Stomach (tissue), 9 donors: Measurements from ENCODE around the gene ECM2. TPM values are rescaled to one million over a fixed set of nuclear protein-coding genes. Genes with fewer than 3 reads are reported as not detected.
A peak's percentile ranks its signal among the peaks of the same experiment; 100 is the strongest.

Source experiments
- DNase-seq, 2 donors: peaks; one replicate each; pipeline versions ENCODE4 v3.0.0 to v3.0.0-alpha.2; 2013 to 2019
- H3K27ac ChIP-seq, 5 donors: fragments of 200-600 bp in 4 of 5; sonication (generic) in 4 of 5; one replicate each; pipeline ENCODE4 v1.5.1; 2013 to 2019; ENCODE audit warnings: mild to moderate bottlenecking in 1 of 5, moderate library complexity in 1 of 5
- H3K27me3 ChIP-seq, 3 donors: fragments of 200-600 bp; sonication (generic); one replicate each; pipeline ENCODE4 v1.5.1; 2017 to 2019; ENCODE audit warnings: mixed run types in 1 of 3
- H3K36me3 ChIP-seq, 4 donors: fragments of 200-600 bp; sonication (generic); 1 replicate in 3 of 4; 2 replicates in 1 of 4; pipeline ENCODE4 v1.5.1; 2016 to 2019
- H3K4me1 ChIP-seq, 4 donors: fragments of 200-600 bp; sonication (generic); one replicate each; pipeline ENCODE4 v1.5.1; 2016 to 2019
- H3K4me3 ChIP-seq, 4 donors: fragments of 200-600 bp; sonication (generic) in 3 of 4; one replicate each; pipeline ENCODE4 v1.5.1; 2016 to 2019; ENCODE audit warnings: mild to moderate bottlenecking in 1 of 4
- H3K9me3 ChIP-seq, 4 donors: fragments of 200-600 bp; sonication (generic); one replicate each; pipeline ENCODE4 v1.5.1; 2016 to 2019
- EP300 ChIP-seq: sonication (generic); formaldehyde crosslinking; IDR thresholded peaks from one replicate; pipeline ENCODE4 v1.6.1; 2017; ENCODE audit warnings: antibody characterized with exemption
- POLR2A ChIP-seq, 4 donors: fragments of 450-650 bp; IDR thresholded peaks; one replicate each; pipeline ENCODE4 v1.6.1; 2016; ENCODE audit warnings: antibody characterized with exemption in 4 of 4, control low read depth in 2 of 4, mild to moderate bottlenecking in 1 of 4, moderate library complexity in 1 of 4
- POLR2AphosphoS5 ChIP-seq, 3 donors: sonication (generic); formaldehyde crosslinking; IDR thresholded peaks; one replicate each; pipeline ENCODE4 v1.6.1; 2016; ENCODE audit warnings: antibody characterized with exemption in 3 of 3
- WGBS, 5 donors: extraction: QIAGEN DNeasy Blood & Tissue Kit in 3 of 5; methylation state at CpG; one replicate each; pipeline versions ENCODE4 v1.1.5 to v1.1.7; 2013 to 2018; 5-methylcytosine and 5-hydroxymethylcytosine counted together
- intact Hi-C: fragments of 100-400 bp; cut with DNase I; formaldehyde crosslinking; loops from one replicate; pipeline ENCODE4 v1.15.1; 2023; ENCODE audit warnings: low total_unique reads
- polyA plus RNA-seq, 3 donors: library from polyadenylated mRNA; stranded (reverse); fragments of 200-250 nt; gene quantifications; one replicate each; pipeline ENCODE4 v1.2.3, GENCODE V29; 2013
- total RNA-seq, 5 donors: library from RNA; depleted of rRNA; stranded (reverse); fragments of >200 nt; gene quantifications; one replicate each; pipeline versions ENCODE4 v1.1.0 to v1.2.3, GENCODE V29; 2014 to 2016
- TF ChIP-seq, protein P1 (sequence below), 7 experiments: fragments of 450-650 bp in 4 of 7; fragments of 200-600 bp in 3 of 7; sonication (generic) in 3 of 7; IDR thresholded peaks; one replicate each; pipeline ENCODE4 v1.5.1; 2016 to 2019; ENCODE audit warnings: antibody characterized with exemption in 7 of 7, control low read depth in 2 of 7, mild to moderate bottlenecking in 1 of 7
- donor health status: healthy with polysubstance abuse.
- donor health status: Bipolar disorder and iron deficiency.
- donor health status: healthy.

Gene ECM2
- total and polyA plus RNA-seq, 8 donors = 0.14 to 22.6 (median 1.0) TPM; not detected in 2

DNA sequence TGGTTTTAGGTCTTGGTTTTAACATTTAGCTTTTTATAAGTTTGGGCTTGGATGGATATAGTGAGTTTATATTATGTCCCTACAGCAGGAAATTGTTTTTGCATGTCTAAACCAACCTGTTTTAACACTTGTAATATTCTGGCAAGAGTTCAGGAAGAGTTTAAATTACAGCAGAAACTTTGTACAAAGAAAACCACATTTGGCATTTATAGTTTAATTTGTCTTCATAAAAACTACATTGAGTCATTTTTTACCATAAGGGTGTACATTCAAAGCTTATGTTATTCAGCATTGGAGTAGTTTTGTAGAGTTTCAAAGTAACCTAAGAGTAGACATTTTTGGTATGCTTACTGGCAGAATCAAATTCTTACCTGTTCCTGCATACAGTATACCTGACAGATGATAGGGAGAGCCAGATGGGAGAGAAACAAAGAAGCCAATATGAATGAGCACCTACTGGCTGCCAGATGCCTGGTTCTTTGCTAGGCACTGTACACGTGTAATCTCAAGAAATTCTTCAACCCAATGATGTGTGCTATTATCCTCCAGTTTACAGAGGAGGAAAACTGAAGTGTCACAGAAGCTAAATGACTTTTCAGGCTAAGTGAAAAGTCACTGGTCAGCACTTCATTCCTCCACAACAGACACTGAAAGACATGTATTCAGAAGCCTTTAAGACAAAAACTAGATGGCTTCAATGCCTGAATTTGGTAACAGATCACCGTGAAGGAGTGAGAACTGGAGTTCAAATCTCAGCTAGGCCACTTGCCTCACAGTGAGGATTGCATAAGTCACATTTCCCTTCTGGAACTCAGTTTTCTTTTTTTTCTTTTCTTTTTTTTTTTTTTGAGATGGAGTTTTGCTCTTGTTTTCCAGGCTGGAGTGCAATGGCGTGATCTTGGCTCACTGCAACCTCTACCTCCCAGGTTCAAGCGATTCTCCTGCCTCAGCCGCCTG is 25.9 kb upstream of the ECM2 start:
- Histone ChIP-seq H3K27ac (peak overlapping the region in 2 of 5 donors; percentile 16 to 48), H3K27me3 (no peaks in the 10 kb centered on the region), H3K9me3 (peaks cover 0 to 6% (median 0%) of the 10 kb centered on the region in 4 donors), H3K4me3 (no peak overlapping the region), H3K36me3 (no peaks in the 10 kb centered on the region), H3K4me1 (peaks cover 0 to 18% (median 0%) of the 10 kb centered on the region in 4 donors)
- no peak for DNase-seq
- 71 to 92% (median 86%) methylated on average over 4 to 5 of the region's 5 CpGs for WGBS, 5 donors
- intact Hi-C loops = no loop called here
- TF ChIP-seq, protein P1, sequence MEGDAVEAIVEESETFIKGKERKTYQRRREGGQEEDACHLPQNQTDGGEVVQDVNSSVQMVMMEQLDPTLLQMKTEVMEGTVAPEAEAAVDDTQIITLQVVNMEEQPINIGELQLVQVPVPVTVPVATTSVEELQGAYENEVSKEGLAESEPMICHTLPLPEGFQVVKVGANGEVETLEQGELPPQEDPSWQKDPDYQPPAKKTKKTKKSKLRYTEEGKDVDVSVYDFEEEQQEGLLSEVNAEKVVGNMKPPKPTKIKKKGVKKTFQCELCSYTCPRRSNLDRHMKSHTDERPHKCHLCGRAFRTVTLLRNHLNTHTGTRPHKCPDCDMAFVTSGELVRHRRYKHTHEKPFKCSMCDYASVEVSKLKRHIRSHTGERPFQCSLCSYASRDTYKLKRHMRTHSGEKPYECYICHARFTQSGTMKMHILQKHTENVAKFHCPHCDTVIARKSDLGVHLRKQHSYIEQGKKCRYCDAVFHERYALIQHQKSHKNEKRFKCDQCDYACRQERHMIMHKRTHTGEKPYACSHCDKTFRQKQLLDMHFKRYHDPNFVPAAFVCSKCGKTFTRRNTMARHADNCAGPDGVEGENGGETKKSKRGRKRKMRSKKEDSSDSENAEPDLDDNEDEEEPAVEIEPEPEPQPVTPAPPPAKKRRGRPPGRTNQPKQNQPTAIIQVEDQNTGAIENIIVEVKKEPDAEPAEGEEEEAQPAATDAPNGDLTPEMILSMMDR (IDR thresholded peaks at IDR 0.05) = no peak
- TF ChIP-seq POLR2AphosphoS5 (IDR thresholded peaks at IDR 0.05) = no peak
- no peak for TF ChIP-seq EP300
- no peak for TF ChIP-seq POLR2A (IDR thresholded peaks at IDR 0.05)

DNA sequence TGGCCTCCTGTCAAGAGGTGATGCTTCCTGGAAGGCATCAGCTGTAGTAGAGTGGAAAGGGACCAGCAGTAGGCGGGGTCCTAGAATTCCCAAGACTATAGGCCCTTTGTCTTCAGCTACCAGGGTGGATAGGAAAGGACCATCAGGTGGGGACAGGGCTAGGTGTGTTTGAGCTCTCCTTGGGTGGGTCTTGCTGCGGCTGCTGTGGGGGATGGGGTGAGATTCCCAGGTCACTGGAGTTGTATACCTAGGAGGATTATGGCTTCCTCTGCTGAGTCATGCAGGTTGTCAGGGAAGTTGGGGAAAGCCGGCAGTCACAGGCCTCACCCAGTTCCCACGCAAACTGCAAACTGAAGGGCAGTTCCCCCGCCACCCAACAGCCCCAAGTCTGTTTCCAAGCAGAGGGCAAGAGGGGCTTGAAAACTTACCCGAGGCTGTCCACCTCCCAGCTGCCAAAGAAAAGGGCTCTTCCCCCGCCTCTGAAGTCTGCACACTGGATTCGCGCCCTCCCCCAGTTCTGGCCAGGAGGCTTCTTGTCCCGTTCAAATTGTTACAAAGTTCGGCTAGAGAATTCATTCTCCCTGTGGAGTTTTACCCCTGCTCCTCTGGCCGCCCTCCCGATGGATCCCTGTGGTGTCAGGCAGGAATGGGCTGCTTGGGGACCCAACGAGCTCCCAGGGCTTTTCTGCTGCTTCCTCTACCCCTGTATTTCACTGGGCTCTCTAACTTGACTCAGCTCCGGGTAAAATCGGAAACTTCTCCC is 23.0 kb upstream of the ECM2 start:
- Histone ChIP-seq H3K4me1 (peaks cover 0 to 10% (median 0%) of the 10 kb centered on the region in 4 donors), H3K27ac (no peak overlapping the region), H3K36me3 (no peaks in the 10 kb centered on the region), H3K4me3 (no peak overlapping the region), H3K27me3 (no peaks in the 10 kb centered on the region), H3K9me3 (no peaks in the 10 kb centered on the region)
- WGBS, 5 donors = 87 to 94% (median 92%) methylated on average over 16 of the region's 16 CpGs
- TF ChIP-seq POLR2AphosphoS5 (IDR thresholded peaks at IDR 0.05) (no peak), POLR2A (IDR thresholded peaks at IDR 0.05) (no peak), EP300 (no peak)
- TF ChIP-seq, protein P1 (IDR thresholded peaks at IDR 0.05) = no peak
- DNase-seq = no peak
- intact Hi-C loops = no loop called here

DNA sequence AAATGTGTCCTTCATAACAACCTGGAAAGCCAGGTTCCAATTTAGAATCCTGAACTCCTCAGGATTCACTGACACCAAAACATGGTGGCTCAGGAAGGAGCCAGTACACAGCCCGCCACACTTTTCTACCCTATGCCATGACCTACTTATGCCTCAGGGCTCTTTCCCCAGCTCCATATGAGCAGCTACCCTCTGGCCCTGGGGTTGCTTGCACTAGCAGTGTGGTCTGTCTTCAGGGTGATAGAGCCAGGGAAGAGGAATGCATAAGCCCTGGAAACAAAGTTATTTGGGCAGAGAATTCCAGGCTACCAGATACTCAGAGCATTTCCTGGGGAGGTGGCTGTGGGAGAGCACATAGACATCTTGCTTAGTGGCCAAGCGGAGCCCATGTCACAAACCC is 15.0 kb upstream of the ECM2 start:
- WGBS, 5 donors = 84 to 100% (median 96%) methylated on average over 2 of the region's 2 CpGs
- no peaks in the 10 kb centered on the region for H3K36me3 ChIP-seq
- H3K9me3 ChIP-seq = no peaks in the 10 kb centered on the region
- DNase-seq = no peak
- no peaks in the 10 kb centered on the region for H3K4me1 ChIP-seq
- no peak overlapping the region for H3K4me3 ChIP-seq
- no peak overlapping the region for H3K27ac ChIP-seq
- intact Hi-C loops = no loop called here
- TF ChIP-seq POLR2A (IDR thresholded peaks at IDR 0.05) = no peak
- no peak for TF ChIP-seq EP300
- TF ChIP-seq, protein P1 (IDR thresholded peaks at IDR 0.05) = no peak
- no peak for TF ChIP-seq POLR2AphosphoS5 (IDR thresholded peaks at IDR 0.05)
- no peaks in the 10 kb centered on the region for H3K27me3 ChIP-seq

DNA sequence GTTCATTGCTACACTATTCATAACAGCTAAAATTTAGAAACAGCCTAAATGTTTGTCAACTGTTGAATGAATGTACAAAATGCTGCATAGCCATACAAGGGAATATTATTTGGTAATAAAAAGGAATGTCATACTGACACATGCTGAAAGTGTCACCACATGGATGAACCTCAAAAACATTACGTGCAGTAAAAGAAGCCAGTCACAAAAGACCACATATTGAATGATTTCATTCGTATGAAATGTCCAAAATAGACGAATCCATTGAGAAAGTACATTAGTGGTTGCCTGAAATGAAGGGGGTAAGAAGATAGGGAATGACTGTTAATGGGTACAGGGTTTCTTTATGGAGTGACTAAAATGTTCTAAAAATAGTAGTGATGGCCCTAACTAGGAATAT is 11.6 kb upstream of the ECM2 start:
- DNase-seq = no peak

More for the DNA sequence above, 11.6 kb upstream of the ECM2 start:
- no peaks in the 10 kb centered on the region for H3K9me3 ChIP-seq
- TF ChIP-seq POLR2AphosphoS5 (IDR thresholded peaks at IDR 0.05) (no peak), POLR2A (IDR thresholded peaks at IDR 0.05) (no peak), EP300 (no peak)
- TF ChIP-seq, protein P1 (IDR thresholded peaks at IDR 0.05) = no peak
- no peaks in the 10 kb centered on the region for H3K27me3 ChIP-seq
- H3K36me3 ChIP-seq = no peaks in the 10 kb centered on the region
- no peak overlapping the region for H3K27ac ChIP-seq
- H3K4me3 ChIP-seq = no peak overlapping the region
- WGBS, 5 donors = 78 to 98% (median 91%) methylated on average over 3 of the region's 3 CpGs
- intact Hi-C loops = no loop called here
- no peaks in the 10 kb centered on the region for H3K4me1 ChIP-seq
